HepG2 (cell line): Measurements from ENCODE around the gene GLYAT. TPM values are rescaled to one million over a fixed set of nuclear protein-coding genes. Genes with fewer than 3 reads are reported as not detected.

Experiments
- ARID2 ChIP-seq: sonication (generic); formaldehyde crosslinking; IDR thresholded peaks from 2 replicates; pipeline ENCODE4 v1.8.1; 2022; ENCODE audit warnings: mild to moderate bottlenecking, missing genetic modification reagents, borderline replicate concordance
- DPF2 ChIP-seq: sonication (generic); formaldehyde crosslinking; IDR thresholded peaks from 2 replicates; pipeline ENCODE4 v1.4.0; 2020; ENCODE audit warnings: mild to moderate bottlenecking, low read depth, missing genetic modification reagents, borderline replicate concordance
- EP300 ChIP-seq, 3 experiments: sonication (generic) in 1 of 3; formaldehyde crosslinking in 1 of 3; IDR thresholded peaks; 2 replicates each; pipeline versions ENCODE4 v1.5.1 to v1.6.1; 2011 to 2020; ENCODE audit warnings: low read depth in 2 of 3, low read length in 2 of 3, borderline replicate concordance in 1 of 3, improper control_type of control experiment in 1 of 3, mild to moderate bottlenecking in 1 of 3, missing genetic modification reagents in 1 of 3, moderate library complexity in 1 of 3
- ETS1 ChIP-seq: sonication (generic); formaldehyde crosslinking; IDR thresholded peaks from 2 replicates; pipeline ENCODE4 v1.4.0; 2020; ENCODE audit warnings: missing genetic modification reagents
- GLI4 ChIP-seq: sonication (generic); formaldehyde crosslinking; IDR thresholded peaks from 2 replicates; pipeline ENCODE4 v1.5.1; 2020; ENCODE audit warnings: missing genetic modification reagents, mild to moderate bottlenecking, moderate library complexity, borderline replicate concordance
- HMG20A ChIP-seq: IDR thresholded peaks from 2 replicates; pipeline ENCODE4 v1.6.1; 2016; ENCODE audit warnings: borderline replicate concordance
- JDP2 ChIP-seq: sonication (generic); formaldehyde crosslinking; IDR thresholded peaks from 2 replicates; pipeline ENCODE4 v1.8.1; 2022; ENCODE audit warnings: missing genetic modification reagents, borderline replicate concordance
- MYC ChIP-seq: sonication (generic); formaldehyde crosslinking; IDR thresholded peaks from 2 replicates; pipeline ENCODE4 v1.9.0; 2021; ENCODE audit warnings: missing genetic modification reagents, borderline replicate concordance
- NFATC3 ChIP-seq: sonication (generic); formaldehyde crosslinking; IDR thresholded peaks from 2 replicates; pipeline ENCODE4 v1.5.1; 2020; ENCODE audit warnings: mild to moderate bottlenecking, missing genetic modification reagents
- SNAPC2 ChIP-seq: sonication (generic); formaldehyde crosslinking; IDR thresholded peaks from 2 replicates; pipeline ENCODE4 v1.8.1; 2022; ENCODE audit warnings: mild to moderate bottlenecking, missing genetic modification reagents
- TEAD2 ChIP-seq: sonication (generic); formaldehyde crosslinking; IDR thresholded peaks from 2 replicates; pipeline ENCODE4 v1.9.0; 2021; ENCODE audit warnings: missing genetic modification reagents
- TEAD3 ChIP-seq: optimal IDR thresholded peaks from 2 replicates; pipeline ENCODE3; 2016; ENCODE audit warnings: borderline replicate concordance
- YEATS4 ChIP-seq: sonication (generic); formaldehyde crosslinking; IDR thresholded peaks from 2 replicates; pipeline ENCODE4 v1.4.0; 2020; ENCODE audit warnings: missing genetic modification reagents, borderline replicate concordance
- ZBTB1 ChIP-seq: sonication (generic); formaldehyde crosslinking; IDR thresholded peaks from 2 replicates; pipeline ENCODE4 v1.4.0; 2020; ENCODE audit warnings: missing genetic modification reagents, borderline replicate concordance
- ZBTB46 ChIP-seq: sonication (generic); formaldehyde crosslinking; IDR thresholded peaks from 2 replicates; pipeline ENCODE4 v1.4.0; 2020; ENCODE audit warnings: mild to moderate bottlenecking, missing genetic modification reagents, borderline replicate concordance
- ZNF234 ChIP-seq: sonication (generic); formaldehyde crosslinking; conservative IDR thresholded peaks from 2 replicates; pipeline ENCODE4 v1.5.1; 2020; ENCODE audit warnings: mild to moderate bottlenecking, missing genetic modification reagents
- ZNF251 ChIP-seq: sonication (generic); formaldehyde crosslinking; IDR thresholded peaks from 2 replicates; pipeline ENCODE4 v1.9.0; 2021; ENCODE audit warnings: mild to moderate bottlenecking, missing genetic modification reagents
- ZNF281 ChIP-seq: sonication (generic); formaldehyde crosslinking; IDR thresholded peaks from 2 replicates; pipeline ENCODE4 v1.4.0; 2020; ENCODE audit warnings: missing genetic modification reagents, borderline replicate concordance
- ZNF530 ChIP-seq: sonication (generic); formaldehyde crosslinking; IDR thresholded peaks from 2 replicates; pipeline ENCODE4 v1.5.0; 2020; ENCODE audit warnings: low read depth, mild to moderate bottlenecking, missing genetic modification reagents
- ZNF644 ChIP-seq: IDR thresholded peaks from 2 replicates; pipeline ENCODE4 v1.6.1; 2016; ENCODE audit warnings: low read depth
- ZUFSP ChIP-seq: sonication (generic); formaldehyde crosslinking; IDR thresholded peaks from 2 replicates; pipeline ENCODE4 v1.9.0; 2021; ENCODE audit warnings: missing genetic modification reagents, mild to moderate bottlenecking, borderline replicate concordance
- polyA plus RNA-seq, 8 experiments: library from polyadenylated mRNA; depleted of rRNA in 3 of 8; stranded (reverse) in 7 of 8; unstranded in 1 of 8; fragments of >200 nt; fragmentation: Illumina TruSeq in 4 of 8; extraction: Trizol in 4 of 8; gene quantifications; 2 replicates each; pipeline versions ENCODE4 v1.2.1 to v1.2.3, GENCODE V29; 2011 to 2016; ENCODE audit warnings: low read depth in 4 of 8, missing spikeins in 1 of 8, mixed read lengths in 1 of 8; ENCODE audit not compliant: insufficient read depth in 1 of 8
- total RNA-seq, 5 experiments: library from RNA; depleted of rRNA; stranded (reverse); fragments of >200 nt; fragmentation: Illumina TruSeq; extraction: Trizol; gene quantifications; 2 replicates each; pipeline ENCODE4 v1.2.3, GENCODE V29; 2016; ENCODE audit warnings: low read depth in 1 of 5

Gene GLYAT
- total and polyA plus RNA-seq, 2 of the 13 experiments (the other 11 are each of a cell fraction or from before 2014, with no cell fraction given): not detected

GRCh38 chr11:58762284-58763119, 30.8 kb upstream of the GLYAT start (continued):
- TF ChIP-seq SNAPC2 (no peak), TEAD3 (no peak), DPF2 (peak; percentile 74; the same call in 1 of the 2 replicates), ZUFSP (CRISPR knock-in tag) (no peak), YEATS4 (CRISPR knock-in tag) (peak; percentile 27; the same call in 1 of the 2 replicates), ZNF281 (CRISPR knock-in tag) (no peak; the same call in 1 of the 2 replicates), NFATC3 (CRISPR knock-in tag) (no peak), TEAD2 (CRISPR knock-in tag) (no peak), ZNF251 (CRISPR knock-in tag) (no peak), HMG20A (CRISPR knock-in tag) (peak; percentile 91), MYC (CRISPR knock-in tag) (no peak), JDP2 (CRISPR knock-in tag) (no peak), EP300 (IDR thresholded peaks at IDR 0.05; ENCODE audit: low read depth in 2 of 2, low read length in 2 of 2) (peak in 1 of 2 experiments; percentile 92; a peak in 2 of 4 replicates), EP300 (CRISPR knock-in tag; IDR thresholded peaks at IDR 0.05; ENCODE audit: borderline replicate concordance) (peak; percentile 48; the same call in 1 of the 2 replicates), ZNF644 (CRISPR knock-in tag) (peak; percentile 92), ETS1 (CRISPR knock-in tag) (no peak), ZNF234 (CRISPR knock-in tag) (no peak), ZBTB1 (no peak), ZNF530 (CRISPR knock-in tag) (no peak), ARID2 (no peak), GLI4 (no peak), ZBTB46 (CRISPR knock-in tag) (no peak)
